ENCODE data around the gene SPAG8. TPM values are rescaled to one million over a fixed set of nuclear protein-coding genes. Genes with fewer than 3 reads are reported as not detected.

Gene SPAG8
- total RNA-seq, 2 experiments from 2014 or later, result 1.1 to 1.4 TPM

DNA sequence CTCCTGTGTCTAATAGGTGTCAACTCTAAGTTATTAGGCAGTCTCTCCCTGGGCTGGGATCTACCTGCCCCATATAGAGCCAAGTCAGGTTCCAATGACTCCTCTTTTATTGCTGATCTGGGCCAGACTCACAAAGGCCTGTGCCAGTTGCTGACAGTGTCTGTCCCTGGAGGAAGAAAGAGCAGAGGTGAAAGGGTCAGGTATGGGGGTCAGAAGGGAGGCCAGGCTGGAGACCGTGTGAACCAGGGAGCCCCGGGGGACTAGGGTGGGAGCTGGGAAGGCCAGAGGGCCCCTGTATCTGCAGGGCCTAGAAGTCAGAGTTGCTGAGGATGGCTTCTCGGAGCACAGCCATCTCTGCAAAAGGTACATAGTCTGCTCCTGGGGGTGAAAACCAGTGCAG is 6.3 kb upstream of the SPAG8 start:
- intact Hi-C loops (cut with micrococcal nuclease), result loop anchor here (5.0 kb wide), 1 partner anchor 706 kb away; no protein-coding TSS in a partner anchor
- no peak overlapping the region for H3K4me3 Mint-ChIP-seq
- ChIA-PET POLR2A (no interaction called here), CTCF (no interaction called here)
- no peak overlapping the region for H3K27ac Mint-ChIP-seq
- no peak for DNase-seq
- H3K27me3 Mint-ChIP-seq, result no peaks in the 10 kb centered on the region
- no peaks in the 10 kb centered on the region for H3K9me3 Mint-ChIP-seq
- H3K36me3 Mint-ChIP-seq, result peaks cover 4% of the 10 kb centered on the region
- H3K4me1 Mint-ChIP-seq (ENCODE audit: low read depth), result peaks cover 12% of the 10 kb centered on the region

GRCh38 chr9:35816708-35817107 is 4.6 kb upstream of the SPAG8 start:
- Mint-ChIP-seq H3K27ac (no peak overlapping the region), H3K4me3 (no peak overlapping the region), H3K4me1 (ENCODE audit: low read depth) (peaks cover 26% of the 10 kb centered on the region), H3K9me3 (no peaks in the 10 kb centered on the region), H3K27me3 (no peaks in the 10 kb centered on the region), H3K36me3 (peaks cover 4% of the 10 kb centered on the region)
- no peak for DNase-seq
- ChIA-PET CTCF (interaction anchor here (0.6 to 1.5 kb wide), 2 partner anchors 10 to 78 kb away, joined by 4 to 8 read pairs; no protein-coding TSS in a partner anchor), POLR2A (no interaction called here)
- intact Hi-C loops (cut with micrococcal nuclease), result loop anchor here (5.0 kb wide), 1 partner anchor 704 kb away; no protein-coding TSS in a partner anchor

- peaks cover 33% of the 10 kb centered on the region for H3K4me1 Mint-ChIP-seq (ENCODE audit: low read depth)
- peak; percentile 99 for DNase-seq
- POLR2A ChIA-PET, result interaction anchor here (0.6 to 2.0 kb wide), 4 partner anchors 11 to 85 kb away, joined by 3 to 7 read pairs (median 4); partner anchors contain the start of genes CREB3, FAM221B, TLN1 and TMEM8B
- H3K4me3 Mint-ChIP-seq, result peak within 1 kb of the TSS; percentile 96
- peaks cover 4% of the 10 kb centered on the region for H3K36me3 Mint-ChIP-seq
- intact Hi-C loops (cut with micrococcal nuclease), result loop anchor here (1.0 to 5.0 kb wide), 8 partner anchors 11 to 703 kb away; partner anchors contain the start of genes CCDC107, CREB3, RMRP and TLN1
- H3K27ac Mint-ChIP-seq, result peak within 1 kb of the TSS; percentile 93
- CTCF ChIA-PET, result interaction anchor here (0.6 to 4.6 kb wide), 12 partner anchors 11 to 788 kb away, joined by 3 to 35 read pairs (median 4); partner anchors contain the start of gene FAM221B
- no peaks in the 10 kb centered on the region for H3K27me3 Mint-ChIP-seq
- H3K9me3 Mint-ChIP-seq, result no peaks in the 10 kb centered on the region
These were observed 2.9 kb upstream of the SPAG8 start, which contains the start of gene HINT2 for GRCh38 chr9:35814841-35815543. Gene HINT2, minus strand, starts transcription at chr9:35815042. Its CDS starts 63 bp downstream, at chr9:35814979.

- intact Hi-C loops (cut with micrococcal nuclease), result loop anchor here (2.0 kb wide), 2 partner anchors 35 to 155 kb away; partner anchors contain the start of genes CCDC107 and RMRP
- Mint-ChIP-seq H3K4me3 (peak overlapping the region; percentile 96), H3K27me3 (no peaks in the 10 kb centered on the region), H3K27ac (peak overlapping the region; percentile 93), H3K36me3 (peaks cover 4% of the 10 kb centered on the region), H3K9me3 (no peaks in the 10 kb centered on the region), H3K4me1 (ENCODE audit: low read depth) (peaks cover 33% of the 10 kb centered on the region)
- DNase-seq, result peak; percentile 66
- ChIA-PET CTCF (interaction anchor here (0.6 to 4.6 kb wide), 16 partner anchors 11 to 788 kb away, joined by 3 to 35 read pairs (median 4); partner anchors contain the start of gene FAM221B), POLR2A (interaction anchor here (0.6 to 2.0 kb wide), 4 partner anchors 10 to 85 kb away, joined by 3 to 7 read pairs (median 4); partner anchors contain the start of genes CREB3, FAM221B, TLN1 and TMEM8B)
These were observed 2.2 kb upstream of the SPAG8 start for GRCh38 chr9:35814106-35814840.

- H3K36me3 Mint-ChIP-seq, result peaks cover 4% of the 10 kb centered on the region
- no peaks in the 10 kb centered on the region for H3K9me3 Mint-ChIP-seq
- no peak for DNase-seq
- intact Hi-C loops (cut with micrococcal nuclease), result loop anchor here (2.0 kb wide), 2 partner anchors 35 to 155 kb away; partner anchors contain the start of genes CCDC107 and RMRP
- CTCF ChIA-PET, result interaction anchor here (0.6 to 4.6 kb wide), 15 partner anchors 12 to 202 kb away, joined by 3 to 35 read pairs (median 4); partner anchors contain the start of gene FAM221B
- H3K27ac Mint-ChIP-seq, result peak overlapping the region; percentile 59
- H3K4me1 Mint-ChIP-seq (ENCODE audit: low read depth), result peaks cover 33% of the 10 kb centered on the region
- peak overlapping the region; percentile 96 for H3K4me3 Mint-ChIP-seq
- POLR2A ChIA-PET, result interaction anchor here (1.2 to 2.0 kb wide), 4 partner anchors 15 to 84 kb away, joined by 3 to 7 read pairs (median 4); partner anchors contain the start of genes CREB3, FAM221B, TLN1 and TMEM8B
- H3K27me3 Mint-ChIP-seq, result no peaks in the 10 kb centered on the region
These were observed 1.5 kb upstream of the SPAG8 start for GRCh38 chr9:35813434-35814105.

DNA sequence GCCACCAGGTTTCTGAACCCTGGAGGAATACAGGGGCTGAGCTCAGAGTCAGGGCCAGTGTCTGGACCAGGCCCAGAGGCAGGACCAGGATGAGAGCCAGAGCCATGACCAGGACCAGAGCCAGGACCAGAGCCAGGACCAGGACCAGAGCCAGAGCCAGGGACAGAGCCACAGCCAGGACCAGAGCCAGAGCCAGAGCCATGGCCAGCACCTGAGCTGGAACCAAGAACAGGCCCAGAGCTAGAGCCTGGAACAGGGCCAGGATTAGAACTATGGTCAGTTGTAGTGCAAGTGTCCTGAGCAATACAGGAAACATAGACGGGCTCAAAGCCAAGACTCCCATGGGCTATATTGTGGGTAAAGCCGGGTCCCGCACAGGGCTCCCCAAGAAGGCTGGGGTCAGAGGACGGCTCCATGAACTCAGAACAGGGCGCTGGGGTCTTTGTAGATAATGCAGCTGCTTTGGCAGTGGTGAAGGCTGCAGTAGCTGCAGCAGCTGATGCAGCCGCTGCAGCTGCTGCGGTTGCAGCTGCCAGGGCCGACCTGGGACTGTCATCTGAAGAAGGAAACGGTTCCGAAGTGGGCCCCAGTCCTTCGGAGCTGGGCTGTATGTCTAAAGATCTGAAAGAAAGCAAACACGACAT is 559 bp downstream of the SPAG8 start:
- H3K27me3 Mint-ChIP-seq, result no peaks in the 10 kb centered on the region

DNA sequence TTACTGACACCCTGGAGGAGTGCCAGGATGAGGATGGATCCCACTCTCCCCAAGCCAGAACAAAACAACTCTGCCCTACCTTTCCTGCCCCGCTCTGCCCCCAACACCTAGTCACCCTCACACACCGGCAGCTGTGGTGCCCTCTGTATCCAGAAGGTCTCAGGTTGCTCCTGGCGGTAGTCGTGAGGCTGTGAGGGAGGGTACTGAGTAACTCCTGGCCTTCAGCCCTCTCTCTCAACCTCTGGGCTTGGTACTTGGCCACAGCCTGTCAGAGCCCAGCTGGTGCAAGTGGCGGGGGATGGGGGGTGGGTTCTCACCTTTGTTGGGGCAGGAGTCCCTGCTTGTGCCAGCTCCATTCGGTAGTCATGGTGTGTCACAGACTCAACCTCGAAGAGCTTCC is 1.9 kb downstream of the SPAG8 start:
- no peaks in the 10 kb centered on the region for H3K27me3 Mint-ChIP-seq
- ChIA-PET CTCF (no interaction called here), POLR2A (no interaction called here)
- no peak overlapping the region for H3K4me3 Mint-ChIP-seq
- no peak overlapping the region for H3K27ac Mint-ChIP-seq
- peaks cover 4% of the 10 kb centered on the region for H3K36me3 Mint-ChIP-seq
- H3K4me1 Mint-ChIP-seq (ENCODE audit: low read depth), result peaks cover 29% of the 10 kb centered on the region
- no peaks in the 10 kb centered on the region for H3K9me3 Mint-ChIP-seq
- DNase-seq, result no peak
- intact Hi-C loops (cut with micrococcal nuclease), result no loop called here

More for the DNA sequence above, 559 bp downstream of the SPAG8 start:
- Mint-ChIP-seq H3K27ac (peak overlapping the region; percentile 93), H3K9me3 (no peaks in the 10 kb centered on the region), H3K4me3 (peak overlapping the region; percentile 77), H3K36me3 (peaks cover 4% of the 10 kb centered on the region), H3K4me1 (ENCODE audit: low read depth) (peaks cover 33% of the 10 kb centered on the region)
- intact Hi-C loops (cut with micrococcal nuclease), result no loop called here
- ChIA-PET CTCF (interaction anchor here (0.7 to 4.6 kb wide), 9 partner anchors 13 to 200 kb away, joined by 3 to 35 read pairs (median 7); partner anchors contain the start of genes CCDC107 and RMRP), POLR2A (interaction anchor here (1.0 kb wide), 1 partner anchor 13 kb away, joined by 3 read pairs; no protein-coding TSS in a partner anchor)
- peak; percentile 15 for DNase-seq

DNA sequence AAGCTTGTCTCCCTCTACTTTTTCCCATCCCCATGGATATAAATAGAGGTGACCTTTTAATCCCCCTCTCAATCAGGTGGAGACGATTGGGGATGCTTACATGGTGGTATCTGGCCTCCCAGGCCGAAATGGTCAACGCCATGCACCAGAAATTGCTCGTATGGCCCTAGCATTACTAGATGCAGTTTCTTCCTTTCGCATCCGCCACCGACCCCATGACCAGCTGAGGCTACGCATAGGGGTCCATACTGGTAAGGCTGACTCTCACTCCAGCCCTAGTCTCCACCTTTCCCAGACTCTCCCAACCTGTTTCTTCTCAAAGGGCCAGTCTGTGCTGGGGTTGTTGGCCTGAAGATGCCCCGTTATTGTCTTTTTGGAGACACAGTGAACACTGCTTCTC is 3.6 kb downstream of the SPAG8 start:
- H3K27me3 Mint-ChIP-seq, result no peaks in the 10 kb centered on the region
- peaks cover 21% of the 10 kb centered on the region for H3K4me1 Mint-ChIP-seq (ENCODE audit: low read depth)
- POLR2A ChIA-PET, result no interaction called here
- intact Hi-C loops (cut with micrococcal nuclease), result no loop called here
- peaks cover under 1% of the 10 kb centered on the region for H3K36me3 Mint-ChIP-seq
- no peak for DNase-seq
- no peaks in the 10 kb centered on the region for H3K9me3 Mint-ChIP-seq
- CTCF ChIA-PET, result interaction anchor here (1.7 kb wide), 1 partner anchor 18 kb away, joined by 6 read pairs; no protein-coding TSS in a partner anchor
- H3K27ac Mint-ChIP-seq, result no peak overlapping the region
- H3K4me3 Mint-ChIP-seq, result no peak overlapping the region

- POLR2A ChIA-PET, result no interaction called here
- no peak overlapping the region for H3K4me3 Mint-ChIP-seq
- no peak overlapping the region for H3K27ac Mint-ChIP-seq
- H3K36me3 Mint-ChIP-seq, result peaks cover 11% of the 10 kb centered on the region
- intact Hi-C loops (cut with micrococcal nuclease), result no loop called here
- H3K9me3 Mint-ChIP-seq, result no peaks in the 10 kb centered on the region
- DNase-seq, result no peak
- peaks cover under 1% of the 10 kb centered on the region for H3K4me1 Mint-ChIP-seq (ENCODE audit: low read depth)
- no peaks in the 10 kb centered on the region for H3K27me3 Mint-ChIP-seq
- CTCF ChIA-PET, result interaction anchor here (1.4 to 1.5 kb wide), 2 partner anchors 20 to 50 kb away, joined by 3 read pairs; no protein-coding TSS in a partner anchor
These were observed 6.0 kb downstream of the SPAG8 start for GRCh38 chr9:35806101-35806500.

- Mint-ChIP-seq H3K9me3 (no peaks in the 10 kb centered on the region), H3K4me1 (ENCODE audit: low read depth) (peaks cover 21% of the 10 kb centered on the region), H3K27me3 (no peaks in the 10 kb centered on the region), H3K27ac (no peak overlapping the region), H3K4me3 (no peak overlapping the region), H3K36me3 (peaks cover 18% of the 10 kb centered on the region)
- intact Hi-C loops (cut with micrococcal nuclease), result no loop called here
- ChIA-PET CTCF (interaction anchor here (1.1 kb wide), 1 partner anchor 80 kb away, joined by 3 read pairs; no protein-coding TSS in a partner anchor), POLR2A (no interaction called here)
- DNase-seq, result no peak
These were observed 10.5 kb downstream of the SPAG8 start for GRCh38 chr9:35801328-35802128.
